GM19452 (cell line): ENCODE results near the gene MRPL33.

Source experiments
- ATAC-seq: cut with Tn5 transposase; IDR thresholded peaks from one replicate; pipeline ENCODE4 v1.9.1; 2021; ENCODE audit not compliant: unreplicated experiment

MRPL33 gene

GRCh38 chr2:27806311-27807059 lies 35.0 kb downstream of the MRPL33 start:
- no peak for ATAC-seq

- no peak for ATAC-seq
Observed at GRCh38 chr2:27807476-27807875, 36.0 kb downstream of the MRPL33 start.

- ATAC-seq: no peak
Observed at GRCh38 chr2:27808418-27808817, 36.9 kb downstream of the MRPL33 start.

- ATAC-seq: no peak
Observed at GRCh38 chr2:27808984-27809383, 37.5 kb downstream of the MRPL33 start.

- ATAC-seq: no peak
Observed at GRCh38 chr2:27809761-27810241, 38.3 kb downstream of the MRPL33 start.

- ATAC-seq: no peak
Observed at GRCh38 chr2:27810455-27810854, 38.9 kb downstream of the MRPL33 start.

GRCh38 chr2:27811768-27812167 lies 40.2 kb downstream of the MRPL33 start:
- ATAC-seq: no peak

GRCh38 chr2:27814758-27815157 lies 43.2 kb downstream of the MRPL33 start:
- ATAC-seq: no peak

- no peak for ATAC-seq
Observed at GRCh38 chr2:27815860-27816438, 44.4 kb downstream of the MRPL33 start.

GRCh38 chr2:27822049-27822448 lies 50.5 kb downstream of the MRPL33 start:
- no peak for ATAC-seq

GRCh38 chr2:27823135-27823534 lies 51.6 kb downstream of the MRPL33 start:
- no peak for ATAC-seq

- no peak for ATAC-seq
Observed at GRCh38 chr2:27823569-27823968, 52.0 kb downstream of the MRPL33 start.

- ATAC-seq: no peak
Observed at GRCh38 chr2:27824401-27824800, 52.9 kb downstream of the MRPL33 start.

GRCh38 chr2:27828305-27828704 lies 56.8 kb downstream of the MRPL33 start:
- no peak for ATAC-seq
